ENCODE results near the gene NPAS3.
A peak's percentile ranks its signal among the peaks of the same experiment; 100 is the strongest.

Gene NPAS3

GRCh38 chr14:33430414-33431035 lies 491.8 kb downstream of the NPAS3 start:
- ATAC-seq (replicated peaks): no peak
- Mint-ChIP-seq H3K4me3 (no peak overlapping the region), H3K4me1 (no peaks in the 10 kb centered on the region), H3K27me3 (no peaks in the 10 kb centered on the region), H3K9me3 (no peaks in the 10 kb centered on the region), H3K36me3 (no peaks in the 10 kb centered on the region), H3K27ac (no peak overlapping the region)
- no peak for DNase-seq

GRCh38 chr14:33432407-33433023 lies 493.8 kb downstream of the NPAS3 start:
- Mint-ChIP-seq H3K36me3 (no peaks in the 10 kb centered on the region), H3K4me3 (no peak overlapping the region), H3K9me3 (no peaks in the 10 kb centered on the region), H3K27ac (no peak overlapping the region), H3K27me3 (no peaks in the 10 kb centered on the region), H3K4me1 (peaks cover 2 to 6% of the 10 kb centered on the region in 2 donors)
- no peak for DNase-seq
- peak in 1 of 2 donors; percentile 39 for ATAC-seq (replicated peaks)

GRCh38 chr14:33433396-33433795 lies 494.7 kb downstream of the NPAS3 start:
- peaks cover 2 to 6% of the 10 kb centered on the region in 2 donors for H3K4me1 Mint-ChIP-seq
- H3K27ac Mint-ChIP-seq: no peak overlapping the region

GRCh38 chr14:33435911-33436689 lies 497.4 kb downstream of the NPAS3 start:
- Mint-ChIP-seq H3K4me3 (no peak overlapping the region), H3K27me3 (no peaks in the 10 kb centered on the region), H3K27ac (no peak overlapping the region), H3K36me3 (no peaks in the 10 kb centered on the region), H3K4me1 (peaks cover 2 to 6% of the 10 kb centered on the region in 2 donors), H3K9me3 (no peaks in the 10 kb centered on the region)
- ATAC-seq (replicated peaks) (peak in 1 of 2 donors; percentile 39), DNase-seq (no peak)

More at GRCh38 chr14:33433396-33433795, 494.7 kb downstream of the NPAS3 start:
- no peaks in the 10 kb centered on the region for H3K9me3 Mint-ChIP-seq
- DNase-seq (no peak), ATAC-seq (replicated peaks) (no peak)
- H3K4me3 Mint-ChIP-seq: no peak overlapping the region
- H3K36me3 Mint-ChIP-seq: no peaks in the 10 kb centered on the region
- no peaks in the 10 kb centered on the region for H3K27me3 Mint-ChIP-seq

GRCh38 chr14:33441633-33442032 lies 503.0 kb downstream of the NPAS3 start:
- no peaks in the 10 kb centered on the region for H3K36me3 Mint-ChIP-seq
- no peak overlapping the region for H3K4me3 Mint-ChIP-seq
- H3K9me3 Mint-ChIP-seq: peaks cover 0 to 2% of the 10 kb centered on the region in 2 donors
- ATAC-seq (replicated peaks) (no peak), DNase-seq (no peak)
- H3K4me1 Mint-ChIP-seq: peaks cover 0 to 1% of the 10 kb centered on the region in 2 donors
- no peak overlapping the region for H3K27ac Mint-ChIP-seq
- no peaks in the 10 kb centered on the region for H3K27me3 Mint-ChIP-seq

- DNase-seq: no peak
- Mint-ChIP-seq H3K4me3 (no peak overlapping the region), H3K4me1 (no peaks in the 10 kb centered on the region), H3K27ac (no peak overlapping the region), H3K36me3 (no peaks in the 10 kb centered on the region), H3K9me3 (peaks cover 0 to 2% of the 10 kb centered on the region in 2 donors), H3K27me3 (no peaks in the 10 kb centered on the region)
- ATAC-seq (replicated peaks): no peak
Observed at GRCh38 chr14:33444136-33444535, 505.5 kb downstream of the NPAS3 start.

- H3K9me3 Mint-ChIP-seq: no peaks in the 10 kb centered on the region
- H3K27me3 Mint-ChIP-seq: no peaks in the 10 kb centered on the region
- ATAC-seq (replicated peaks): no peak
- H3K36me3 Mint-ChIP-seq: no peaks in the 10 kb centered on the region
- H3K4me3 Mint-ChIP-seq: no peak overlapping the region
- no peak overlapping the region for H3K27ac Mint-ChIP-seq
- DNase-seq: no peak
- H3K4me1 Mint-ChIP-seq: no peaks in the 10 kb centered on the region
Observed at GRCh38 chr14:33449268-33449667, 510.6 kb downstream of the NPAS3 start.

GRCh38 chr14:33449703-33450395 lies 511.2 kb downstream of the NPAS3 start:
- Mint-ChIP-seq H3K4me1 (no peaks in the 10 kb centered on the region), H3K9me3 (no peaks in the 10 kb centered on the region), H3K36me3 (no peaks in the 10 kb centered on the region), H3K4me3 (no peak overlapping the region), H3K27ac (no peak overlapping the region), H3K27me3 (no peaks in the 10 kb centered on the region)
- DNase-seq (no peak), ATAC-seq (replicated peaks) (no peak)

- no peaks in the 10 kb centered on the region for H3K36me3 Mint-ChIP-seq
- no peak overlapping the region for H3K4me3 Mint-ChIP-seq
- no peaks in the 10 kb centered on the region for H3K27me3 Mint-ChIP-seq
- no peak for DNase-seq
- no peak overlapping the region for H3K27ac Mint-ChIP-seq
- no peak for ATAC-seq (replicated peaks)
- no peaks in the 10 kb centered on the region for H3K4me1 Mint-ChIP-seq
- H3K9me3 Mint-ChIP-seq: no peaks in the 10 kb centered on the region
Observed at GRCh38 chr14:33450416-33450815, 511.7 kb downstream of the NPAS3 start.

GRCh38 chr14:33451211-33451610 lies 512.5 kb downstream of the NPAS3 start:
- ATAC-seq (replicated peaks) (no peak), DNase-seq (no peak)
- no peak overlapping the region for H3K27ac Mint-ChIP-seq
- no peaks in the 10 kb centered on the region for H3K9me3 Mint-ChIP-seq
- no peaks in the 10 kb centered on the region for H3K27me3 Mint-ChIP-seq
- no peaks in the 10 kb centered on the region for H3K4me1 Mint-ChIP-seq
- no peaks in the 10 kb centered on the region for H3K36me3 Mint-ChIP-seq
- H3K4me3 Mint-ChIP-seq: no peak overlapping the region

- H3K9me3 Mint-ChIP-seq: no peaks in the 10 kb centered on the region
- no peaks in the 10 kb centered on the region for H3K27me3 Mint-ChIP-seq
- H3K36me3 Mint-ChIP-seq: no peaks in the 10 kb centered on the region
- no peak overlapping the region for H3K4me3 Mint-ChIP-seq
- H3K4me1 Mint-ChIP-seq: no peaks in the 10 kb centered on the region
- DNase-seq (no peak), ATAC-seq (replicated peaks) (no peak)
- H3K27ac Mint-ChIP-seq: no peak overlapping the region
Observed at GRCh38 chr14:33452995-33453394, 514.3 kb downstream of the NPAS3 start.

GRCh38 chr14:33454022-33454595 lies 515.4 kb downstream of the NPAS3 start:
- Mint-ChIP-seq H3K27me3 (no peaks in the 10 kb centered on the region), H3K4me3 (no peak overlapping the region), H3K9me3 (no peaks in the 10 kb centered on the region)

GRCh38 chr14:33454707-33455106 lies 516.0 kb downstream of the NPAS3 start:
- Mint-ChIP-seq H3K4me3 (no peak overlapping the region), H3K27me3 (no peaks in the 10 kb centered on the region)

More at GRCh38 chr14:33454022-33454595, 515.4 kb downstream of the NPAS3 start:
- H3K36me3 Mint-ChIP-seq: no peaks in the 10 kb centered on the region
- no peak overlapping the region for H3K27ac Mint-ChIP-seq
- ATAC-seq (replicated peaks): no peak
- H3K4me1 Mint-ChIP-seq: no peaks in the 10 kb centered on the region
- DNase-seq: no peak

GRCh38 chr14:33455654-33456345 lies 517.1 kb downstream of the NPAS3 start:
- ATAC-seq (replicated peaks): no peak
- no peak for DNase-seq
- Mint-ChIP-seq H3K4me3 (no peak overlapping the region), H3K9me3 (no peaks in the 10 kb centered on the region), H3K4me1 (no peaks in the 10 kb centered on the region), H3K27ac (no peak overlapping the region), H3K27me3 (no peaks in the 10 kb centered on the region), H3K36me3 (no peaks in the 10 kb centered on the region)

More at GRCh38 chr14:33454707-33455106, 516.0 kb downstream of the NPAS3 start:
- Mint-ChIP-seq H3K9me3 (no peaks in the 10 kb centered on the region), H3K36me3 (no peaks in the 10 kb centered on the region), H3K27ac (no peak overlapping the region), H3K4me1 (no peaks in the 10 kb centered on the region)
- ATAC-seq (replicated peaks) (no peak), DNase-seq (no peak)
